Stimulated activated CD4-positive, alpha-beta T cell treated with anti-CD3 and anti-CD28 coated beads, Interleukin-1b, Interleukin-23, amount 100 ng/mL, for 4 hours (primary cell): Measurements from ENCODE around the gene RABL6.
"Not testable (repeated sequence)": the region's sequence is repeated elsewhere in the genome, so short reads cannot be mapped to it uniquely, and the experiment has no call there.

ENCODE experiments used
- DNase-seq, 2 donors: peaks; one replicate each; pipeline ENCODE4 v3.0.0-alpha.2; 2020; ENCODE audit warnings: low read depth in 2 of 2

The RABL6 gene

DNA sequence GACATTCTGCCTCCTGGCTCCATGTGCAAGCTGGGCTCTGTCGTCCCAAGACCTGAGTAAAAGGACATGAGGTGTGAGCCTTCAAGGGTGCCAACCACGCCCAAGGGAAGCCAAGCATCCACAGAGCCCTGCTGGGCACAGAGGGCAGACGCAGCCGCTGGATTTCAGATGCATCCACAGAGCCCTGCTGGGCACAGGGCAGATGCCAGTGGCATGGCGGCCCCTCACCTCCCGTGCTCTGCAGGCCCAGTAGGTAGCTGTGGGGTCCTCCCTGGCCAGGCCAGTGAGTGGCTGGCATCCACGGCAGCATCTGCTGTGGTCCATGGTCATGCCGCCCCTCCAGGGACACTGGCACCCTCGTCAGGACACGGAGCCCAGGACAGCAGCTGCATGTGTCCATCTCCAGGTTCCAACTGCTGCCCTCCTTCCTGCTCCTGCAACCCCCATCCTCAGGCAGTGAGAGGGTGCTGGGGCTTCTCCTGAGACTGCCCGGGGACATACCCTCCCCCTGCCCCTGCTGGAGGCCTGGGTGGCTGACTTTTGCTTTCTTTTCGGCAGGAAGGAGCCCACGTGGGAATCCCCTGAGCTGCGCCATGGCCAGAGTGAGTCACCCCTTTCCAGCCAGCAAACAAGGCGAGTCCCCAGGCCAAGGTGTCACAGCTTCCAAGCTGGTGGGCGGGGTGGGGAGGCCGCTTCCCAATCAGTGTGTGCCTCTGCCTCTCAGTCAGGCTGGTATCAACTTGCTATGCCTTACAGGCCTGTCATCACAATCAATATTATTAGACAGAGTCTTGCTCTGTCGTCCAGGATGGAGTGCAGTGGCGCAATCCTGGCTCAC lies 74.6 kb downstream of the RABL6 start:
- peak; percentile 84 to 88 for DNase-seq

DNA sequence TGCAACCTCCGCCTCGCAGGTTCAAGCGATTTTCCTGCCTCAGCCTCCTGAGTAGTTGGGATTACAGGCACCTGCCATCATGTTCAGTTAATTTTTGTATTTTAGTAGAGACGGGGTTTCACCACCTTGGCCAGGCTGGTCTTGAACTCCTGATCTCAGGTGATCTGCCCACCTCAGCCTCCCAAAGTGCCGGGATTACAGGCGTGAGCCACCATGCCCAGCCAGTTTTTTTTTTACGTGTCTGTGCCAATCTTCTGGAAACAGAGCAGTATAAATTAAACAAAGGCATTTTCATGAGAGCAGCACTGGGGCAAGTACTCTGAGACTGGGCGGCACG lies 75.2 kb downstream of the RABL6 start:
- not testable (repeated sequence) for DNase-seq

- DNase-seq, result not testable (repeated sequence)
These were observed 75.9 kb downstream of the RABL6 start for GRCh38 chr9:136883670-136884069.

DNA sequence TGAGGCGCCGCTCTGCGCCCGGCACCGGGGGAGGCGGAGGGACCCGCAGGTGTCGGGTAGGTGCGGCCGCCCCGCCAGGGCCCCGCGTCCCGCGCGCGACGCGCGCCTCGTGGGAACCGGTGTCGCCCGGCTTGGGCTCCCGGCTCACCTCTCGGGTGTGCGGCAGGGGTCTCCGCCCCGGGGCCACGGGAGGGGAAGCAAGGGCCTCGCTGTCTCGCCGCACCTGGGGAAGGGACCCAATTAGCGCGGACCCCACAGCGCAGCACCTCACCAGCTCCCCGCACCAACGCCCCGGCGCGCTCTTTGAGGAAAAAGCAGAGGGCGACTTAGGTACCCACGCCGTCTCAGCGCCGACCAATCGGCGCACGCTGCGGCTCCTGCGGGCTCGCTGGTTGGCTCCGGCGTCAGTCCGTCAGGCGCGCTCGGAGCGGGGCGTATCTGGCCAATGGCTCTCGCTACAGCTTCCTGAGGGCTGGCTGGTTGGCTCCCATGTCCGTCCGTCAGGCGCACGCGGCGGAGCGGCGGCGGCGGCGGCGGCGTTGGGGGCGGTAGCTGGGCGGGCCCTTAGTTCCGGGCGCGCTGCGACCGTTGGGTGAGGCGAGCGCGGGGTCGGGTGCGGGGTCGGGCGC lies 78.3 kb downstream of the RABL6 start, which contains the start of gene TRAF2:
Gene TRAF2, plus strand, starts transcription at position 567 of the 629 bp plus-strand sequence. CDS start 12,225 bp downstream, outside the sequence.
- peak; percentile 94 to 96 for DNase-seq

DNA sequence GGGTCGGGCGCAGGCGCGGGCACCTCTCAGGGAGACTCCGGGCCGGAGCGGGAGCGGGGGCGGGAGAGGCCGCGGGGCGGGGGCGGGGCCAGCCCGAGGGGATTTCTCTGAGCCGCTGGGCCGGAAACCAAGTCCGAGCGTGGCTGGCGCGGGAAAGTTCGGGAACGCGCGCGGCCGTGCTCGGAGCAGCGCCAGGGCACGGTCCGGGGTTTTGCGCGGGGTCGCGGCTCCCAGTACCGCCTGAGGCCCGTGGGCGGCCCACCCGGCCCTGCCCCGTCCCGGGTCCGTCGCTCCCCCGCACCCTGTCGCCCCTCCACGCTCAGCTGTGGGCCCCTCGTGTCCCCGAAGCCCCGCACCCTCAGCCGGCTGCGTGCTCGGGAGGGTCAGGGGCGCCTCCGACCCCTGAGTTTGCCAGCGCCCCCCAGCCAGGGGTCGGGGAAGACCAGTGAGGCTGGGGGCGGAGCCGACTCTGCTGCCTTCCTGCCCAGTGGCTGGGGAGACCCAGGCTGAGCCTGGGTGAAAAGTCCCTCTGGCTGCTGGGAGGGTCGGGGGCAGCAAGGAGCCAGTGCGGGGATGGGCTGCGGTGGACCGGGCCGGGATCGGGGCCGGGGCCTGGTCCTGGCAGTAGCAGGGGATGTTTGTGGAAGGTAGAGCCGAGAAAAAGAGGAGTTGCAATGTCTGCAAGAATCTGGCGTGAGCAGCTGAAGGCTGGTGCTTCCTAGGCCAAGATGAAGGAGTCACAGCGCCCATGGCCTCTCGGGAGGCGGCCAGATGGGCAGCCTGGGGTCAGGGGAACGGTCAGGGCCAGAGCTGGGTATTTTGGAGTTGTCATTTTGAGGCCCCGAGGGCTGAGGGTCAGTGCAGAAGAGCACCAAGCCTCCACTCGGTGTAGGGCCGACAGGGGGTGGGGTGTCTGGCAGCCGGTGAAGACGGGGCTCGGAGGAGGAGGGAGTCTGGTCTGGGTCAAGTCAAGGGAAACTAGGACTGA lies 79.2 kb downstream of the RABL6 start:
- DNase-seq, result peak in 1 of 2 donors; percentile 39

DNA sequence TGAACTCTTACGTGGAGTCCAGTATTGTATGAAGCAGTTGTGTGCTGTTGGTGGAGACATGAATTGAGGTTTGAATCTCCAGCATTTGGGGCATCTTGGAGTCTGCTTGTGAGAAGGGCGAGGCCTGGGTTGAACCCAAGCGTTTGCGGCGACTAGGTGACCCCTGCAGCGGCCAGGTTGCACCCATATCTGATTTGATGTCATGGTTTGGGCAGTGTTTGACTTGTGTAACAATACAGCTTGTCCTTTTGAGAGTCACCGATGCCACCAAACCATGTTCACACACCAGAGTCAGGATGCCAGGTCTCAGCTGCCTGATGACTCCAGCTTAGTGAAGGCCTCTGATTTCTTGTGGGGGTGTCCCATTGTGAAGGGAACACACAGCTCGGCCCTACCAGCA lies 80.7 kb downstream of the RABL6 start:
- no peak for DNase-seq

DNA sequence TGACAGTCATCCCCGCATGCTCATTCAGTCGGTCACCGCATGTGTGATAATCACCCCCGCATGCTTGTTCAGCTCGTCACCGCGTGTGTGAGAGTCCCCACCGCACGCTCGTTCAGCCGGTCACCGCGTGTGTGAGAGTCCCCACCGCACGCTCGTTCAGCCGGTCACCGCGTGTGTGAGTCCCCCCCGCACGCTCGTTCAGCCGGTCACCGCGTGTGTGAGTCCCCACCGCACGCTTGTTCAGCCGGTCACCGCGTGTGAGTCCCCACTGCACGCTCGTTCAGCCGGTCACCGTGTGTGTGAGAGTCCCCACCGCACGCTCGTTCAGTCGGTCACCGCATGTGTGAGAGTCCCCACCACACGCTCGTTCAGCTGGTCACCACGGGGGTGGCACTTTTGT lies 82.1 kb downstream of the RABL6 start:
- DNase-seq, result no peak

DNA sequence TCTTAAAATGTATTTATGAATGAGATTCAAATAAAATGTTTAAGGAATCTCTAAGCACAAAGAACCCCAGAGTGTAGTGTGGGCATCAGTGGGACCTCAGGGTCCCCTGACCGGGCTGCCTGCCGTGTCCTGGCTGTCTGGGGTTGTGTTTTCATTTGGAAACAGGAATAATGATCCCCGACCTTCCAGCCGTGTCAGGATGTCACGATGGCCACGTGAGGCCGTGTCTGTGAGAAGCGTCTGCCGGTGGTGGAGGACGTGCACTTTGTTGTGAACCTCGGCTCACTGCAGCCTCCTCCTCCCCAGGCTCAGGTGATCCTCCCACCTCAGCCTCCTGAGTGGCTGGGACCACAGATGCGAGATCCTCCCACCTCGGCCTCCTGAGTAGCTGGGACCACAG lies 82.9 kb downstream of the RABL6 start:
- DNase-seq, result no peak
